ENCODE data around the gene NELL1.

Gene NELL1

DNA sequence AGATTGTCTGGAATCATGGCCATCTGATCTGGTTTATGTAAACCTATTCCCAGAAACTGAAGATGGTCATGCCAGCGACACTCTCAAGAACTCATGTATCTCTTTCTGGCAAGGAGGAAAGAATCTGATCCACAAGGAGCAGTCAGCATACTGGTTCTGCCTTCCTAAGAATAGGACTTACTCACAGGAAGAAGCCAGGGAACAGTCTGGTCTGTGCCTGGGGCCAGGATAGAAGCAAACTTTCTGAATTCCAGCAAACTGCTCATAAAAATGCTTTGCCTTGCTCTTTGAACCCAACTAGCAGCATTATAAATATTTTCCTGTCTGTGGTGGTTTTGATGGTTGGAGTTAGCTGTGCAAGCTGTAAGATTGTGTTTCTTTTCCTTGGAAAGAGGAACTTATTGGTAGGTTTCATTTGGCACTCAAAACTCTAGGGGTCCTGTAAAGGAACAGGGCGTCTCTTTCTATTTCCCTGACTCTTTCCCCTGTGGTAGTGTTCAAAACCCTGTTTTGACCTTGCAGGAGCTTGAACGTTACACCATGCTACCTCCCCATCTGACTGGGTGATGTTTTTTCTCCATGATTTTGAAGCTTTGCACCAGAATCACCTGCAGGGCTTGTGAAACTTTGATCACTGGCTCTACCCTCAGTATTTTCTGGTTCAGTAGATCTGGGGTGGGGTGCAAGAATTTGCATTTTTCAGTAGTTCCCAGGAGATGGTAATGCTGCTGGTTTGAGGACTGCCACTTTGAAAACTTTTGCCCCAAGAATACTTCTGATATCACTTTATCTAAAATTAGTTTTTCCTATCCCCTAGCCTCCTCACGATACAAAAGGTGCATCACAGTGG, 895.7 kb downstream of the NELL1 start:
- DNase-seq (ENCODE audit: low spot score): no peak

- DNase-seq (ENCODE audit: low spot score): no peak
These were observed 897.2 kb downstream of the NELL1 start for GRCh38 chr11:21566521-21567117.

GRCh38 chr11:21567645-21568290, 898.4 kb downstream of the NELL1 start:
- DNase-seq (ENCODE audit: low spot score): no peak

DNA sequence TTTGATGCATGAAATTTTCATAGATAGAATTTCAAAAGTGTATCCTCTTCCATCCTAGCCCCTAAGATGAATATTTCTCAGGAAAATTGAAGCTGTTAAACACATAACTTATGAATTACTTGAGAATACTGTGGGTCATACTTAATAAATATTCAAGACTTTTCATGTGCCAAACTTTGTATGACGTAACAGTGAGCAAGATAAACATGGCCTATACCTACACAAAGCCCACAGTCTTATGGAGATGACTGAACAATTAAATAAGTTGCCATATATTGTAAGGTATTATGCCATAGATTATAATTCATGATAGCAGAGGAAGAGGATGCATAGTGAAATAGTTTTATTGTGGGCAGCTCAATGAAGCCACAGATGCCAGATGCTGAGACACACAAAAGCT, 902.8 kb downstream of the NELL1 start:
- no peak for DNase-seq (ENCODE audit: low spot score)

- no peak for DNase-seq (ENCODE audit: low spot score)
These were observed 913.4 kb downstream of the NELL1 start for GRCh38 chr11:21582791-21583190.

DNA sequence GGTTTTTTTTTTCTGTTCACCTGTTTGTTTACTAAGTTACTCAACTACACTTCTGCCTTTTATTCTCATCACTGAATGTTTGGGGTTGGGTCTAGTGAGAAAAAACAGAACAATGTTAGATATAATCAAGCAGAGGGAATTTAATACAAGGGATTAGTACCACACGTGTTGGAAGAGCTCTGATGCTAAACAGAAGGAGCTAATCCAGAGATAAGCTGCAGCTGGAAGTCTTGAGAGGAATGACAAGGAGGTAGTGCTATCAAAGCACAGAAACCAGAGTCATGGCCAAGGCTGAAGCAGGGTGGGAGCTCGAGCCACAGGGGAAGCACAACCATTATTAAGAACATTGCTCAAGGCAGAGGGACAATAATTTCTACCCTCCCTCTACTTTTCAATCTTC, 919.4 kb downstream of the NELL1 start:
- no peak for DNase-seq (ENCODE audit: low spot score)

- no peak for DNase-seq (ENCODE audit: low spot score)
These were observed 933.3 kb downstream of the NELL1 start for GRCh38 chr11:21602699-21603098.

GRCh38 chr11:21603886-21604285, 934.5 kb downstream of the NELL1 start:
- no peak for DNase-seq (ENCODE audit: low spot score)

- no peak for DNase-seq (ENCODE audit: low spot score)
These were observed 935.2 kb downstream of the NELL1 start for GRCh38 chr11:21604564-21604963.

DNA sequence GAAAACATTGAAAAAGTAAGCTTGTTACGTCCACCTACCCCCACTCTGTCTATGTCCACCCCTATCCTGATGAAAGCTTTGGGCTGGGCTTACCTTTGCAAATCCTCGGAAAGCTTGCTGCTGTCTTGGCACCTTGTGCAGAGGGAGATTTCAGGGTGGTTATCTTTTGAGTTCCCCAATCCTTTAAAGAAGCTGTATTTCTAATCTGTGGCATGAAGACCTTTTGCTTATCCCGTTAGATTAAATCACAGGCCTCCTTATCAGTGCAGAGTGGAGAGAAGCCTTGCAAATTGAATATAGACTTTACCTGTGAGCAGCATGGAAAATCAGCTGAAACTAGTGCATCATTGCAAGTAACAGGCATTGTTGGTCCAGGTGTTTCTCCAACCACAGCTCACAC, 942.9 kb downstream of the NELL1 start:
- DNase-seq (ENCODE audit: low spot score): no peak

- DNase-seq (ENCODE audit: low spot score): no peak
These were observed 945.6 kb downstream of the NELL1 start for GRCh38 chr11:21614961-21615360.

- DNase-seq (ENCODE audit: low spot score): no peak
These were observed 946.6 kb downstream of the NELL1 start for GRCh38 chr11:21615955-21616371.

- no peak for DNase-seq (ENCODE audit: low spot score)
These were observed 953.2 kb downstream of the NELL1 start for GRCh38 chr11:21622566-21622965.

DNA sequence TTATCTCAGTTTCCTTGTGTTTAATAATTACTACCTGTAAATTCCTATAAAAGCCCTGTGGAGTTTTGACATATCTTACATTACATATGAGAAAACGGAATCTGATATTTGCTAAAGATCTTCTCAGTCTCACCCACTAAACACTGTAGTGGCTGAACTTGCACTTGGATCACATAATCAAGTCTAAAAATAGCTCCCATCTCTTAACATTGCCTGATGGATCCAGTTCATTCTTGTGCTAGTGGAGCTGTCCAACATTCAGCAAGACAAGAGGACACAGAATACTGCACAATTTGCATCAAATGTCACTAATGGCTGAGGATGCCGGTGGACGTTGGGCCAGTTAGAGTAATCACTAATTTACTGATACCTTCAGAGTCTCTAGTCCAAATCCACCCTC, 953.6 kb downstream of the NELL1 start:
- no peak for DNase-seq (ENCODE audit: low spot score)
